Nephron (organoid): ENCODE results near the gene SELENOK.

Source experiments
- H3K27ac Mint-ChIP-seq, 3 experiments: 2 replicates each; pipeline ENCODE4 v1.8.0; 2020; ENCODE audit warnings: mixed read lengths in 3 of 3, mild to moderate bottlenecking in 2 of 3, moderate library complexity in 1 of 3
- H3K27me3 Mint-ChIP-seq: 2 replicates; pipeline ENCODE4 v1.8.0; 2021; ENCODE audit warnings: low read depth, mild to moderate bottlenecking, moderate library complexity, mixed read lengths
- H3K36me3 Mint-ChIP-seq: 2 replicates; pipeline ENCODE4 v1.8.0; 2020; ENCODE audit warnings: low read depth, mixed read lengths
- H3K4me1 Mint-ChIP-seq: 2 replicates; pipeline ENCODE4 v1.8.0; 2020; ENCODE audit warnings: mixed read lengths
- H3K4me3 Mint-ChIP-seq, 3 experiments: 2 replicates each; pipeline ENCODE4 v1.8.0; 2020; ENCODE audit warnings: mild to moderate bottlenecking in 3 of 3, mixed read lengths in 3 of 3, moderate library complexity in 2 of 3
- H3K9me3 Mint-ChIP-seq: 2 replicates; pipeline ENCODE4 v1.8.0; 2020; ENCODE audit warnings: mixed read lengths
- TF ChIP-seq, protein P1 (sequence below), 3 experiments: fragments of 200-600 bp; sonication (generic); IDR thresholded peaks; one replicate each; pipeline ENCODE4 v1.5.0; 2021; ENCODE audit warnings: antibody characterized with exemption in 3 of 3; ENCODE audit not compliant: unreplicated experiment in 3 of 3

SELENOK gene

DNA sequence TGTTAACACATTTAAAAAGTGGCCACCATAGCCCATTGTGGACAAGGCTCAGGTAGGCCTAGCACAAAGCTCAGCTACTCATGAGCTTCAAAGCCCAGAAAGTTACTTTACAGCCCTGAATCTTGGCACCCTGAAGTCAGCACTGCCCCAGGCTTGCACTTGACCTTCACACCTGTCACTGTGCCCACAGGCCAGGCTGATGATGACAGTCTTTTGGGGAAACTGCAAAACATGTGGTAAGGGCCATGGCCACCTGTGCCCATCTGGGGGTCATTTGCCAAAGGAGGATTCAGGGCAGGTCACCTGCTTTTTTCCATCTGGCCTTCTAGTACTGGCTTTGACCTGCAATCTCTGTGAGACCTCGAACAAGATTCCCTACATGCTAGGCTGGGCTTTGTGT is 56.4 kb downstream of the SELENOK start:
- H3K9me3 Mint-ChIP-seq = no peaks in the 10 kb centered on the region
- TF ChIP-seq, protein P1, sequence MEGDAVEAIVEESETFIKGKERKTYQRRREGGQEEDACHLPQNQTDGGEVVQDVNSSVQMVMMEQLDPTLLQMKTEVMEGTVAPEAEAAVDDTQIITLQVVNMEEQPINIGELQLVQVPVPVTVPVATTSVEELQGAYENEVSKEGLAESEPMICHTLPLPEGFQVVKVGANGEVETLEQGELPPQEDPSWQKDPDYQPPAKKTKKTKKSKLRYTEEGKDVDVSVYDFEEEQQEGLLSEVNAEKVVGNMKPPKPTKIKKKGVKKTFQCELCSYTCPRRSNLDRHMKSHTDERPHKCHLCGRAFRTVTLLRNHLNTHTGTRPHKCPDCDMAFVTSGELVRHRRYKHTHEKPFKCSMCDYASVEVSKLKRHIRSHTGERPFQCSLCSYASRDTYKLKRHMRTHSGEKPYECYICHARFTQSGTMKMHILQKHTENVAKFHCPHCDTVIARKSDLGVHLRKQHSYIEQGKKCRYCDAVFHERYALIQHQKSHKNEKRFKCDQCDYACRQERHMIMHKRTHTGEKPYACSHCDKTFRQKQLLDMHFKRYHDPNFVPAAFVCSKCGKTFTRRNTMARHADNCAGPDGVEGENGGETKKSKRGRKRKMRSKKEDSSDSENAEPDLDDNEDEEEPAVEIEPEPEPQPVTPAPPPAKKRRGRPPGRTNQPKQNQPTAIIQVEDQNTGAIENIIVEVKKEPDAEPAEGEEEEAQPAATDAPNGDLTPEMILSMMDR (IDR thresholded peaks at IDR 0.05; ENCODE audit: unreplicated experiment in 3 of 3) = no peak
- no peaks in the 10 kb centered on the region for H3K36me3 Mint-ChIP-seq
- H3K4me1 Mint-ChIP-seq = no peaks in the 10 kb centered on the region
- H3K27ac Mint-ChIP-seq = no peak overlapping the region
- H3K4me3 Mint-ChIP-seq = no peak overlapping the region
- H3K27me3 Mint-ChIP-seq = no peaks in the 10 kb centered on the region

DNA sequence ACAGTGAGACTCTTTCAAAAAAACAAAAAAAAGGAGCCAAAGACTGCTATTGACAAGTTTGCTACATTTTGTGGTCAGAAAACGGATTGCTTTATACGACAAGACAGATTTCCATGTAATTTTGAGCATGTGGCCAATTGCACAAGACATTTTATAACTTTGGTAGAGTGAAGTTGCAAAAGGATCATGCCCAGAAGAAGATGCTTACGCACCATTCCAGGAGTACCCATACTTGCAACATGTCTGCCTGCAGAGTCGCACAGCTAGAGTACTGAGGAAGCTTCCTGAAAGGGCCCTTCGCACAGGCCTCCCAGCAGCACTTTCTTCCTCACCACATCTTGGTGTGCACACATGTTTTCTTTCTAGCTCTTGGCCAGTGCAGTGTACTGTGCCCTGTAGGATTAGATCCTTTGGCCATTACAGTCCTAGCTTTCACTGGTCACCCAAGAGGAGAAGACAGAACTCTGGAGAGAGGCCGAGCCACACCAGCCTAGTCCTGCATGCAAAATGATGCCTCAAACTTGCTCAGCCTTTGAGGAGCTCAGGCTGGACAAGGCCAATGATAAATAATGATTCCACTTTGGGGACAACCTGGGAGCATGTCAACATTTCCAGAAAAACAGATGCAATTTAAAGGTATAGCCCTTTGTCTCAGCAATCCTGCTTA is 57.1 kb downstream of the SELENOK start:
- H3K36me3 Mint-ChIP-seq = no peaks in the 10 kb centered on the region
- H3K27ac Mint-ChIP-seq = no peak overlapping the region
- no peak overlapping the region for H3K4me3 Mint-ChIP-seq
- no peaks in the 10 kb centered on the region for H3K9me3 Mint-ChIP-seq
- TF ChIP-seq, protein P1 (IDR thresholded peaks at IDR 0.05; ENCODE audit: unreplicated experiment in 3 of 3) = no peak
- H3K4me1 Mint-ChIP-seq = no peaks in the 10 kb centered on the region
- H3K27me3 Mint-ChIP-seq = no peaks in the 10 kb centered on the region
